Measurements from ENCODE around the gene ACOXL. TPM values are rescaled to one million over a fixed set of nuclear protein-coding genes. Genes with fewer than 3 reads are reported as not detected.

The ACOXL gene
- total and polyA plus RNA-seq, 2 of the 8 experiments (the other 6 are each of a cell fraction or from before 2014, with no cell fraction given) = 11.4 to 20.6 TPM

DNA sequence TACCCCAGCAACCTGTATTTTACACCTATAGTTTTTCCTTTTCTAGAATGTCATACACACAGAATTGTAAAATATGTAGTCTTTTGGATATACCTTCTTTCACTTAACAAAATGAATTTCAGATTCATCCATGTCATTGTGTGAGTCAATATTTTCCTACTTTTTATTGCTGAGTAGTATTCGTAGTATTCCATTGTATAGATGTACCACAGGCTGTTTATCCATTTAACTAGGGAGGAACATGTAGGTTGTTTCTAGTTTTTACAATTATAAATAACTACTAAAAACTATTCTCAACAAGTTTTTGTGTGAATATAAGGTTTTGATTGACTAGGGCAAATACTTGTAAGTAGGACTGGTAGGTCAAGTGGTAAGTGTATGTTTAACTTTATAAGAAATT lies 187.4 kb downstream of the ACOXL start (continued):
- TF ChIP-seq, protein P1, sequence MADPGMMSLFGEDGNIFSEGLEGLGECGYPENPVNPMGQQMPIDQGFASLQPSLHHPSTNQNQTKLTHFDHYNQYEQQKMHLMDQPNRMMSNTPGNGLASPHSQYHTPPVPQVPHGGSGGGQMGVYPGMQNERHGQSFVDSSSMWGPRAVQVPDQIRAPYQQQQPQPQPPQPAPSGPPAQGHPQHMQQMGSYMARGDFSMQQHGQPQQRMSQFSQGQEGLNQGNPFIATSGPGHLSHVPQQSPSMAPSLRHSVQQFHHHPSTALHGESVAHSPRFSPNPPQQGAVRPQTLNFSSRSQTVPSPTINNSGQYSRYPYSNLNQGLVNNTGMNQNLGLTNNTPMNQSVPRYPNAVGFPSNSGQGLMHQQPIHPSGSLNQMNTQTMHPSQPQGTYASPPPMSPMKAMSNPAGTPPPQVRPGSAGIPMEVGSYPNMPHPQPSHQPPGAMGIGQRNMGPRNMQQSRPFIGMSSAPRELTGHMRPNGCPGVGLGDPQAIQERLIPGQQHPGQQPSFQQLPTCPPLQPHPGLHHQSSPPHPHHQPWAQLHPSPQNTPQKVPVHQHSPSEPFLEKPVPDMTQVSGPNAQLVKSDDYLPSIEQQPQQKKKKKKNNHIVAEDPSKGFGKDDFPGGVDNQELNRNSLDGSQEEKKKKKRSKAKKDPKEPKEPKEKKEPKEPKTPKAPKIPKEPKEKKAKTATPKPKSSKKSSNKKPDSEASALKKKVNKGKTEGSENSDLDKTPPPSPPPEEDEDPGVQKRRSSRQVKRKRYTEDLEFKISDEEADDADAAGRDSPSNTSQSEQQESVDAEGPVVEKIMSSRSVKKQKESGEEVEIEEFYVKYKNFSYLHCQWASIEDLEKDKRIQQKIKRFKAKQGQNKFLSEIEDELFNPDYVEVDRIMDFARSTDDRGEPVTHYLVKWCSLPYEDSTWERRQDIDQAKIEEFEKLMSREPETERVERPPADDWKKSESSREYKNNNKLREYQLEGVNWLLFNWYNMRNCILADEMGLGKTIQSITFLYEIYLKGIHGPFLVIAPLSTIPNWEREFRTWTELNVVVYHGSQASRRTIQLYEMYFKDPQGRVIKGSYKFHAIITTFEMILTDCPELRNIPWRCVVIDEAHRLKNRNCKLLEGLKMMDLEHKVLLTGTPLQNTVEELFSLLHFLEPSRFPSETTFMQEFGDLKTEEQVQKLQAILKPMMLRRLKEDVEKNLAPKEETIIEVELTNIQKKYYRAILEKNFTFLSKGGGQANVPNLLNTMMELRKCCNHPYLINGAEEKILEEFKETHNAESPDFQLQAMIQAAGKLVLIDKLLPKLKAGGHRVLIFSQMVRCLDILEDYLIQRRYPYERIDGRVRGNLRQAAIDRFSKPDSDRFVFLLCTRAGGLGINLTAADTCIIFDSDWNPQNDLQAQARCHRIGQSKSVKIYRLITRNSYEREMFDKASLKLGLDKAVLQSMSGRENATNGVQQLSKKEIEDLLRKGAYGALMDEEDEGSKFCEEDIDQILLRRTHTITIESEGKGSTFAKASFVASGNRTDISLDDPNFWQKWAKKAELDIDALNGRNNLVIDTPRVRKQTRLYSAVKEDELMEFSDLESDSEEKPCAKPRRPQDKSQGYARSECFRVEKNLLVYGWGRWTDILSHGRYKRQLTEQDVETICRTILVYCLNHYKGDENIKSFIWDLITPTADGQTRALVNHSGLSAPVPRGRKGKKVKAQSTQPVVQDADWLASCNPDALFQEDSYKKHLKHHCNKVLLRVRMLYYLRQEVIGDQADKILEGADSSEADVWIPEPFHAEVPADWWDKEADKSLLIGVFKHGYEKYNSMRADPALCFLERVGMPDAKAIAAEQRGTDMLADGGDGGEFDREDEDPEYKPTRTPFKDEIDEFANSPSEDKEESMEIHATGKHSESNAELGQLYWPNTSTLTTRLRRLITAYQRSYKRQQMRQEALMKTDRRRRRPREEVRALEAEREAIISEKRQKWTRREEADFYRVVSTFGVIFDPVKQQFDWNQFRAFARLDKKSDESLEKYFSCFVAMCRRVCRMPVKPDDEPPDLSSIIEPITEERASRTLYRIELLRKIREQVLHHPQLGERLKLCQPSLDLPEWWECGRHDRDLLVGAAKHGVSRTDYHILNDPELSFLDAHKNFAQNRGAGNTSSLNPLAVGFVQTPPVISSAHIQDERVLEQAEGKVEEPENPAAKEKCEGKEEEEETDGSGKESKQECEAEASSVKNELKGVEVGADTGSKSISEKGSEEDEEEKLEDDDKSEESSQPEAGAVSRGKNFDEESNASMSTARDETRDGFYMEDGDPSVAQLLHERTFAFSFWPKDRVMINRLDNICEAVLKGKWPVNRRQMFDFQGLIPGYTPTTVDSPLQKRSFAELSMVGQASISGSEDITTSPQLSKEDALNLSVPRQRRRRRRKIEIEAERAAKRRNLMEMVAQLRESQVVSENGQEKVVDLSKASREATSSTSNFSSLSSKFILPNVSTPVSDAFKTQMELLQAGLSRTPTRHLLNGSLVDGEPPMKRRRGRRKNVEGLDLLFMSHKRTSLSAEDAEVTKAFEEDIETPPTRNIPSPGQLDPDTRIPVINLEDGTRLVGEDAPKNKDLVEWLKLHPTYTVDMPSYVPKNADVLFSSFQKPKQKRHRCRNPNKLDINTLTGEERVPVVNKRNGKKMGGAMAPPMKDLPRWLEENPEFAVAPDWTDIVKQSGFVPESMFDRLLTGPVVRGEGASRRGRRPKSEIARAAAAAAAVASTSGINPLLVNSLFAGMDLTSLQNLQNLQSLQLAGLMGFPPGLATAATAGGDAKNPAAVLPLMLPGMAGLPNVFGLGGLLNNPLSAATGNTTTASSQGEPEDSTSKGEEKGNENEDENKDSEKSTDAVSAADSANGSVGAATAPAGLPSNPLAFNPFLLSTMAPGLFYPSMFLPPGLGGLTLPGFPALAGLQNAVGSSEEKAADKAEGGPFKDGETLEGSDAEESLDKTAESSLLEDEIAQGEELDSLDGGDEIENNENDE (IDR thresholded peaks at IDR 0.05; ENCODE audit: insufficient replicate concordance, low read length) = no peak
- TF ChIP-seq TEAD4 (IDR thresholded peaks at IDR 0.05; ENCODE audit: low read depth, low read length) (no peak), HDAC6 (IDR thresholded peaks at IDR 0.05; ENCODE audit: low read depth, low read length) (no peak), ZNF274 (IDR thresholded peaks at IDR 0.05; ENCODE audit: borderline replicate concordance, extremely low read depth, low read length) (no peak), POLR2AphosphoS5 (IDR thresholded peaks at IDR 0.05; ENCODE audit: low read depth, low read length) (no peak), SUZ12 (IDR thresholded peaks at IDR 0.05; ENCODE audit: low read length) (no peak), SP4 (IDR thresholded peaks at IDR 0.05; ENCODE audit: low read length) (no peak), YY1 (IDR thresholded peaks at IDR 0.05; ENCODE audit: low read depth, low read length) (no peak)
